ENCODE results near the gene WDR89. TPM values are rescaled to one million over a fixed set of nuclear protein-coding genes. Genes with fewer than 3 reads are reported as not detected.

WDR89 gene
- total and polyA plus RNA-seq, 4 donors: 3.3 to 9.2 (median 5.5) TPM

GRCh38 chr14:63682727-63683593 is 41.3 kb upstream of the WDR89 start:
- TF ChIP-seq HNF4G (IDR thresholded peaks at IDR 0.05) (no peak), YY1 (IDR thresholded peaks at IDR 0.05) (no peak), FOXA2 (IDR thresholded peaks at IDR 0.05) (no peak), HNF4A (conservative IDR thresholded peaks at IDR 0.05) (no peak)
- TF ChIP-seq, protein P1, sequence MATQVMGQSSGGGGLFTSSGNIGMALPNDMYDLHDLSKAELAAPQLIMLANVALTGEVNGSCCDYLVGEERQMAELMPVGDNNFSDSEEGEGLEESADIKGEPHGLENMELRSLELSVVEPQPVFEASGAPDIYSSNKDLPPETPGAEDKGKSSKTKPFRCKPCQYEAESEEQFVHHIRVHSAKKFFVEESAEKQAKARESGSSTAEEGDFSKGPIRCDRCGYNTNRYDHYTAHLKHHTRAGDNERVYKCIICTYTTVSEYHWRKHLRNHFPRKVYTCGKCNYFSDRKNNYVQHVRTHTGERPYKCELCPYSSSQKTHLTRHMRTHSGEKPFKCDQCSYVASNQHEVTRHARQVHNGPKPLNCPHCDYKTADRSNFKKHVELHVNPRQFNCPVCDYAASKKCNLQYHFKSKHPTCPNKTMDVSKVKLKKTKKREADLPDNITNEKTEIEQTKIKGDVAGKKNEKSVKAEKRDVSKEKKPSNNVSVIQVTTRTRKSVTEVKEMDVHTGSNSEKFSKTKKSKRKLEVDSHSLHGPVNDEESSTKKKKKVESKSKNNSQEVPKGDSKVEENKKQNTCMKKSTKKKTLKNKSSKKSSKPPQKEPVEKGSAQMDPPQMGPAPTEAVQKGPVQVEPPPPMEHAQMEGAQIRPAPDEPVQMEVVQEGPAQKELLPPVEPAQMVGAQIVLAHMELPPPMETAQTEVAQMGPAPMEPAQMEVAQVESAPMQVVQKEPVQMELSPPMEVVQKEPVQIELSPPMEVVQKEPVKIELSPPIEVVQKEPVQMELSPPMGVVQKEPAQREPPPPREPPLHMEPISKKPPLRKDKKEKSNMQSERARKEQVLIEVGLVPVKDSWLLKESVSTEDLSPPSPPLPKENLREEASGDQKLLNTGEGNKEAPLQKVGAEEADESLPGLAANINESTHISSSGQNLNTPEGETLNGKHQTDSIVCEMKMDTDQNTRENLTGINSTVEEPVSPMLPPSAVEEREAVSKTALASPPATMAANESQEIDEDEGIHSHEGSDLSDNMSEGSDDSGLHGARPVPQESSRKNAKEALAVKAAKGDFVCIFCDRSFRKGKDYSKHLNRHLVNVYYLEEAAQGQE (IDR thresholded peaks at IDR 0.05): no peak
- no peaks in the 10 kb centered on the region for H3K9me3 ChIP-seq (ENCODE audit: control insufficient read depth in 4 of 4, low read length in 3 of 4)
- H3K27me3 ChIP-seq (ENCODE audit: control insufficient read depth in 4 of 4, insufficient read depth in 4 of 4, low read length in 3 of 4): no peaks in the 10 kb centered on the region

GRCh38 chr14:63678536-63678935 is 36.9 kb upstream of the WDR89 start:
- no peak for DNase-seq (ENCODE audit: low spot score)
- peaks cover 0 to 10% (median 1%) of the 10 kb centered on the region in 4 donors for H3K36me3 ChIP-seq (ENCODE audit: control insufficient read depth in 4 of 4, insufficient read depth in 3 of 4, low read depth in 1 of 4, low read length in 3 of 4)
- no peak overlapping the region for H3K27ac ChIP-seq (ENCODE audit: low read depth in 1 of 2, low read length in 2 of 2)
- no peak overlapping the region for H3K9ac ChIP-seq (ENCODE audit: low read depth in 1 of 2, low read length in 2 of 2)
- H3K4me1 ChIP-seq (ENCODE audit: control insufficient read depth in 4 of 4, insufficient read depth in 4 of 4, low read length in 3 of 4): no peaks in the 10 kb centered on the region
- no peak overlapping the region for H3K4me3 ChIP-seq (ENCODE audit: low read depth in 1 of 3, low read length in 3 of 3)
- no peaks in the 10 kb centered on the region for H3K9me3 ChIP-seq (ENCODE audit: control insufficient read depth in 4 of 4, low read length in 3 of 4)
- 100% methylated on average over 1 of the region's 1 CpG for WGBS
- TF ChIP-seq GABPA (IDR thresholded peaks at IDR 0.05 in 1 of 2, conservative IDR thresholded peaks at IDR 0.05 in 1 of 2): no peak
- TF ChIP-seq HNF4G (IDR thresholded peaks at IDR 0.05): no peak
- no peak for TF ChIP-seq HNF4A (conservative IDR thresholded peaks at IDR 0.05)
- no peak for TF ChIP-seq TAF1 (conservative IDR thresholded peaks at IDR 0.05)
- TF ChIP-seq, protein P2, sequence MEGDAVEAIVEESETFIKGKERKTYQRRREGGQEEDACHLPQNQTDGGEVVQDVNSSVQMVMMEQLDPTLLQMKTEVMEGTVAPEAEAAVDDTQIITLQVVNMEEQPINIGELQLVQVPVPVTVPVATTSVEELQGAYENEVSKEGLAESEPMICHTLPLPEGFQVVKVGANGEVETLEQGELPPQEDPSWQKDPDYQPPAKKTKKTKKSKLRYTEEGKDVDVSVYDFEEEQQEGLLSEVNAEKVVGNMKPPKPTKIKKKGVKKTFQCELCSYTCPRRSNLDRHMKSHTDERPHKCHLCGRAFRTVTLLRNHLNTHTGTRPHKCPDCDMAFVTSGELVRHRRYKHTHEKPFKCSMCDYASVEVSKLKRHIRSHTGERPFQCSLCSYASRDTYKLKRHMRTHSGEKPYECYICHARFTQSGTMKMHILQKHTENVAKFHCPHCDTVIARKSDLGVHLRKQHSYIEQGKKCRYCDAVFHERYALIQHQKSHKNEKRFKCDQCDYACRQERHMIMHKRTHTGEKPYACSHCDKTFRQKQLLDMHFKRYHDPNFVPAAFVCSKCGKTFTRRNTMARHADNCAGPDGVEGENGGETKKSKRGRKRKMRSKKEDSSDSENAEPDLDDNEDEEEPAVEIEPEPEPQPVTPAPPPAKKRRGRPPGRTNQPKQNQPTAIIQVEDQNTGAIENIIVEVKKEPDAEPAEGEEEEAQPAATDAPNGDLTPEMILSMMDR (IDR thresholded peaks at IDR 0.05; ENCODE audit: low read depth, low read length, missing input control): no peak
- no peak for TF ChIP-seq RAD21 (IDR thresholded peaks at IDR 0.05)
- no peak for TF ChIP-seq RXRA (IDR thresholded peaks at IDR 0.05)
- TF ChIP-seq, protein P3, sequence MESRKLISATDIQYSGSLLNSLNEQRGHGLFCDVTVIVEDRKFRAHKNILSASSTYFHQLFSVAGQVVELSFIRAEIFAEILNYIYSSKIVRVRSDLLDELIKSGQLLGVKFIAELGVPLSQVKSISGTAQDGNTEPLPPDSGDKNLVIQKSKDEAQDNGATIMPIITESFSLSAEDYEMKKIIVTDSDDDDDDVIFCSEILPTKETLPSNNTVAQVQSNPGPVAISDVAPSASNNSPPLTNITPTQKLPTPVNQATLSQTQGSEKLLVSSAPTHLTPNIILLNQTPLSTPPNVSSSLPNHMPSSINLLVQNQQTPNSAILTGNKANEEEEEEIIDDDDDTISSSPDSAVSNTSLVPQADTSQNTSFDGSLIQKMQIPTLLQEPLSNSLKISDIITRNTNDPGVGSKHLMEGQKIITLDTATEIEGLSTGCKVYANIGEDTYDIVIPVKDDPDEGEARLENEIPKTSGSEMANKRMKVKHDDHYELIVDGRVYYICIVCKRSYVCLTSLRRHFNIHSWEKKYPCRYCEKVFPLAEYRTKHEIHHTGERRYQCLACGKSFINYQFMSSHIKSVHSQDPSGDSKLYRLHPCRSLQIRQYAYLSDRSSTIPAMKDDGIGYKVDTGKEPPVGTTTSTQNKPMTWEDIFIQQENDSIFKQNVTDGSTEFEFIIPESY (IDR thresholded peaks at IDR 0.05): no peak
- TF ChIP-seq, protein P1 (IDR thresholded peaks at IDR 0.05): no peak
- no peak for TF ChIP-seq EGR1 (IDR thresholded peaks at IDR 0.05; ENCODE audit: low read depth in 2 of 2)
- TF ChIP-seq FOXA1 (IDR thresholded peaks at IDR 0.05): no peak
- no peak for TF ChIP-seq FOXA2 (IDR thresholded peaks at IDR 0.05)
- TF ChIP-seq NR2F2 (IDR thresholded peaks at IDR 0.05): no peak
- TF ChIP-seq, protein P4, sequence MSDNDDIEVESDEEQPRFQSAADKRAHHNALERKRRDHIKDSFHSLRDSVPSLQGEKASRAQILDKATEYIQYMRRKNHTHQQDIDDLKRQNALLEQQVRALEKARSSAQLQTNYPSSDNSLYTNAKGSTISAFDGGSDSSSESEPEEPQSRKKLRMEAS (IDR thresholded peaks at IDR 0.05): no peak
- no peak for TF ChIP-seq YY1 (IDR thresholded peaks at IDR 0.05)
- TF ChIP-seq, protein P5, sequence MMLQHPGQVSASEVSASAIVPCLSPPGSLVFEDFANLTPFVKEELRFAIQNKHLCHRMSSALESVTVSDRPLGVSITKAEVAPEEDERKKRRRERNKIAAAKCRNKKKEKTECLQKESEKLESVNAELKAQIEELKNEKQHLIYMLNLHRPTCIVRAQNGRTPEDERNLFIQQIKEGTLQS (IDR thresholded peaks at IDR 0.05): no peak
- no peak for TF ChIP-seq SP1 (IDR thresholded peaks at IDR 0.05)
- H3K27me3 ChIP-seq (ENCODE audit: control insufficient read depth in 4 of 4, insufficient read depth in 4 of 4, low read length in 3 of 4): no peaks in the 10 kb centered on the region

More at GRCh38 chr14:63682727-63683593, 41.3 kb upstream of the WDR89 start:
- H3K36me3 ChIP-seq (ENCODE audit: control insufficient read depth in 4 of 4, insufficient read depth in 3 of 4, low read depth in 1 of 4, low read length in 3 of 4): peaks cover 0 to 10% (median 1%) of the 10 kb centered on the region in 4 donors
- DNase-seq (ENCODE audit: low spot score): no peak
- no peaks in the 10 kb centered on the region for H3K4me1 ChIP-seq (ENCODE audit: control insufficient read depth in 4 of 4, insufficient read depth in 4 of 4, low read length in 3 of 4)
- WGBS: 94% methylated on average over 9 of the region's 9 CpGs
- H3K9ac ChIP-seq (ENCODE audit: low read depth in 1 of 2, low read length in 2 of 2): no peak overlapping the region
- no peak overlapping the region for H3K4me3 ChIP-seq (ENCODE audit: low read depth in 1 of 3, low read length in 3 of 3)
- H3K27ac ChIP-seq (ENCODE audit: low read depth in 1 of 2, low read length in 2 of 2): no peak overlapping the region

Measured in liver (tissue), 9 donors.